ENCODE measurements around the gene CCDC190.
A peak's percentile ranks its signal among the peaks of the same experiment; 100 is the strongest.

Gene CCDC190

GRCh38 chr1:162893612-162893908, 32.6 kb upstream of the CCDC190 start:
- no peak for TF ChIP-seq POLR2A (IDR thresholded peaks at IDR 0.05; ENCODE audit: extremely low read depth, insufficient read length)
- TF ChIP-seq MYC (IDR thresholded peaks at IDR 0.05; ENCODE audit: low read depth, low read length): no peak
- no peak for TF ChIP-seq MAX (IDR thresholded peaks at IDR 0.05; ENCODE audit: low read depth, low read length)
- no peak for TF ChIP-seq CTCF (IDR thresholded peaks at IDR 0.05; ENCODE audit: low read depth, low read length)
- no peak overlapping the region for H3K4me3 ChIP-seq (ENCODE audit: low read depth, low read length)
- DNase-seq (ENCODE audit: low read depth): no peak

GRCh38 chr1:162892906-162893611, 32.1 kb upstream of the CCDC190 start:
- DNase-seq (ENCODE audit: low read depth): peak; percentile 80
- H3K4me3 ChIP-seq (ENCODE audit: low read depth, low read length): peak overlapping the region; percentile 9
- TF ChIP-seq MYC (IDR thresholded peaks at IDR 0.05; ENCODE audit: low read depth, low read length): no peak
- no peak for TF ChIP-seq MAX (IDR thresholded peaks at IDR 0.05; ENCODE audit: low read depth, low read length)
- no peak for TF ChIP-seq CTCF (IDR thresholded peaks at IDR 0.05; ENCODE audit: low read depth, low read length)
- no peak for TF ChIP-seq POLR2A (IDR thresholded peaks at IDR 0.05; ENCODE audit: extremely low read depth, insufficient read length)

- DNase-seq (ENCODE audit: low read depth): no peak
- TF ChIP-seq MYC (IDR thresholded peaks at IDR 0.05; ENCODE audit: low read depth, low read length): no peak
- no peak for TF ChIP-seq POLR2A (IDR thresholded peaks at IDR 0.05; ENCODE audit: extremely low read depth, insufficient read length)
- no peak for TF ChIP-seq MAX (IDR thresholded peaks at IDR 0.05; ENCODE audit: low read depth, low read length)
- no peak for TF ChIP-seq CTCF (IDR thresholded peaks at IDR 0.05; ENCODE audit: low read depth, low read length)
- H3K4me3 ChIP-seq (ENCODE audit: low read depth, low read length): no peak overlapping the region
Observed at GRCh38 chr1:162889989-162890388, 29.0 kb upstream of the CCDC190 start.

- TF ChIP-seq CTCF (IDR thresholded peaks at IDR 0.05; ENCODE audit: low read depth, low read length) (no peak), POLR2A (IDR thresholded peaks at IDR 0.05; ENCODE audit: extremely low read depth, insufficient read length) (no peak), MYC (IDR thresholded peaks at IDR 0.05; ENCODE audit: low read depth, low read length) (no peak), MAX (IDR thresholded peaks at IDR 0.05; ENCODE audit: low read depth, low read length) (no peak)
- DNase-seq (ENCODE audit: low read depth): no peak
- no peak overlapping the region for H3K4me3 ChIP-seq (ENCODE audit: low read depth, low read length)
Observed at GRCh38 chr1:162886705-162887104, 25.7 kb upstream of the CCDC190 start.

GRCh38 chr1:162885265-162885664, 24.3 kb upstream of the CCDC190 start:
- DNase-seq (ENCODE audit: low read depth): no peak
- TF ChIP-seq MYC (IDR thresholded peaks at IDR 0.05; ENCODE audit: low read depth, low read length) (no peak), CTCF (IDR thresholded peaks at IDR 0.05; ENCODE audit: low read depth, low read length) (no peak), MAX (IDR thresholded peaks at IDR 0.05; ENCODE audit: low read depth, low read length) (no peak), POLR2A (IDR thresholded peaks at IDR 0.05; ENCODE audit: extremely low read depth, insufficient read length) (no peak)
- no peak overlapping the region for H3K4me3 ChIP-seq (ENCODE audit: low read depth, low read length)

Data from NB4 (cell line).